Keratinocyte (primary cell): ENCODE results near the gene NKAP. TPM values are rescaled to one million over a fixed set of nuclear protein-coding genes. Genes with fewer than 3 reads are reported as not detected.

ENCODE experiments used
- DNase-seq: peaks from one replicate; pipeline ENCODE4 v3.0.0-alpha.2; 2011; ENCODE audit warnings: low read depth, missing footprints, low spot score
- FAIRE-seq: peaks from 2 replicates; lab custom pipeline; 2011; peaks lifted over from hg19 to GRCh38; lab: Jason Lieb, UNC
- H2AFZ ChIP-seq: 2 replicates; pipeline ENCODE4 v1.6.0; 2012; ENCODE audit warnings: low read length, control low read depth, inconsistent platforms; ENCODE audit not compliant: control insufficient read depth
- H3K27ac ChIP-seq: 2 replicates; pipeline ENCODE4 v1.5.1; 2011; ENCODE audit warnings: low read length; ENCODE audit not compliant: control insufficient read depth, insufficient read depth
- H3K27me3 ChIP-seq: 3 replicates; pipeline ENCODE4 v1.6.0; 2011; ENCODE audit warnings: low read length; ENCODE audit not compliant: control insufficient read depth, insufficient read depth; ENCODE audit errors: extremely low read depth
- H3K36me3 ChIP-seq, 2 experiments: 2 replicates in 1 of 2; 3 replicates in 1 of 2; pipeline ENCODE4 v1.5.1; 2011; ENCODE audit warnings: low read length in 2 of 2, mild to moderate bottlenecking in 1 of 2; ENCODE audit not compliant: control insufficient read depth in 2 of 2, insufficient read depth in 2 of 2; ENCODE audit errors: extremely low read depth in 1 of 2
- H3K4me1 ChIP-seq: 3 replicates; pipeline ENCODE4 v1.5.1; 2011; ENCODE audit warnings: low read length; ENCODE audit not compliant: control insufficient read depth, insufficient read depth; ENCODE audit errors: extremely low read depth
- H3K4me2 ChIP-seq: 3 replicates; pipeline ENCODE4 v1.6.0; 2011; ENCODE audit warnings: low read depth, low read length; ENCODE audit not compliant: control insufficient read depth, insufficient read depth; ENCODE audit errors: extremely low read depth
- H3K4me3 ChIP-seq, 3 experiments: fragments of 200-600 bp in 1 of 3; sonication (generic) in 1 of 3; 2 replicates in 2 of 3; 3 replicates in 1 of 3; pipeline ENCODE4 v1.5.1; 2011 to 2016; ENCODE audit warnings: low read length in 3 of 3, mild to moderate bottlenecking in 3 of 3, control low read depth in 2 of 3, inconsistent platforms in 1 of 3, low read depth in 1 of 3, mixed read lengths in 1 of 3, mixed run types in 1 of 3, moderate library complexity in 1 of 3; ENCODE audit not compliant: control insufficient read depth in 2 of 3, insufficient read depth in 2 of 3; ENCODE audit errors: extremely low read depth in 1 of 3
- H3K79me2 ChIP-seq: 2 replicates; pipeline ENCODE4 v1.6.0; 2012; ENCODE audit warnings: low read length; ENCODE audit not compliant: control insufficient read depth, insufficient read depth
- H3K9ac ChIP-seq: 3 replicates; pipeline ENCODE4 v1.6.0; 2011; ENCODE audit warnings: low read length; ENCODE audit not compliant: control insufficient read depth, insufficient read depth; ENCODE audit errors: extremely low read depth
- H3K9me1 ChIP-seq: 3 replicates; pipeline ENCODE4 v1.6.0; 2011; ENCODE audit warnings: low read length; ENCODE audit not compliant: control insufficient read depth, insufficient read depth; ENCODE audit errors: extremely low read depth
- H3K9me3 ChIP-seq: 2 replicates; pipeline ENCODE4 v1.5.1; 2012; ENCODE audit warnings: low read depth, low read length; ENCODE audit not compliant: control insufficient read depth
- H4K20me1 ChIP-seq: 3 replicates; pipeline ENCODE4 v1.6.0; 2011; ENCODE audit warnings: low read length; ENCODE audit not compliant: control insufficient read depth, insufficient read depth; ENCODE audit errors: extremely low read depth
- EZH2 ChIP-seq: IDR thresholded peaks from one replicate; pipeline ENCODE4 v1.6.1; 2012; ENCODE audit warnings: inconsistent platforms, mild to moderate bottlenecking, low read length, moderate library complexity
- dilution Hi-C: fragments of 300-500 bp; cut with MboI; formaldehyde crosslinking; loops from one replicate; pipeline ENCODE4 v1.7.0; 2020; ENCODE audit warnings: low sequenced_read_pairs; ENCODE audit not compliant: extremely low pct_ligation_motif_present
- polyA plus RNA-seq, 5 experiments: library from polyadenylated mRNA; depleted of rRNA in 3 of 5; stranded (reverse) in 3 of 5; stranded (forward) in 1 of 5; unstranded in 1 of 5; fragments of >200 nt; gene quantifications; 1 replicate in 1 of 5; 2 replicates in 3 of 5; 3 replicates in 1 of 5; pipeline versions ENCODE4 v1.2.1 to v1.2.3, GENCODE V29; 2011 to 2012; ENCODE audit warnings: missing spikeins in 2 of 5, low read depth in 1 of 5, low replicate concordance in 1 of 5
- TF ChIP-seq, protein P1 (sequence below), 3 experiments: IDR thresholded peaks in 1 of 3; conservative IDR thresholded peaks in 1 of 3; optimal IDR thresholded peaks in 1 of 3; 2 replicates in 2 of 3; 3 replicates in 1 of 3; pipeline versions ENCODE3 to v1.5.1; 2011; ENCODE audit warnings: low read length in 3 of 3, mild to moderate bottlenecking in 3 of 3, moderate library complexity in 2 of 3, control low read depth in 1 of 3, inconsistent platforms in 1 of 3; ENCODE audit not compliant: insufficient read depth in 2 of 3; ENCODE audit errors: extremely low read depth in 1 of 3

The NKAP gene
- polyA plus RNA-seq, 1 donor (not counting 4 experiments of a cell fraction or from before 2014, with no cell fraction given) = 4.6 TPM

DNA sequence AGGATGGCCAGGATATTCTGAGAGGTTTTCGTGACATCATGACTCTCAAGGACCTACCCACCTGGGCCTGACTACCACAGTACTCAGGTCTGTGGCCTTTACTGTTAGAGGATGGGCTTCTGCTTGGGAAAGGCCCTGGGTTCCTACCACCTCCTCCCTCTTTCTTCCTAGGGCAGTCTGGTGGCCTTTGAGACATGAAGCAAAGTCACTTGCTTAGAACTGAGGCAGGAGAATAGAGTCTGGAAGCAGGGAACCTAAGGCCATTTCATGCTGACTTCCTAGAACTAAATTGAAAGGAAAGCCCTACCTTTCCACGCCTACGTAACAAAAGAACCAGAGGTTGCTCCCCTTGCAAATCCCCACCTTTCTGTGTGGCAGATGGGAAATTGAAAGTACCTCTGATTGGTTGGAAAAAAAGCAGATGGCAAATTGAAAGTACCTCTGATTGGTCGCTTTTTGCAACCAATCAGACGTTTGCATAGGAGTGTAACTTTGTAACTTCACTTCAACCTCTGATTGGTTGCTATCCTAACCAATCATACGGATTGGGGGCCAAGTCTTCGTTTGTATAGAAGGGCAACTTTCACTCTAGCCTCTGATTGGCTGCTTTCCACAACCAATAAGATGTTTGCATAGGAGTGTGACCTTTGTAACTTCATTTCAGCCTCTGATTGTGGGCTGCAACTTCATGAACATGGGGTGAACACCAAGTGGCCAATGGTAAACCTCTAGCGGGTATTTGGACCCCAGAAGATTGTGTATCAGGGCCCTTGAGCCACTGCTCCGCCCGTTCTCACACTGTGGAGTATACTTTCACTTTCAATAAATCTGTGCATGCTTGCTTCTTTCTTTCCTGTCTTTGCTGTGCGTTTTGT lies 57.8 kb downstream of the NKAP start:
- TF ChIP-seq EZH2 = no peak
- TF ChIP-seq, protein P1, sequence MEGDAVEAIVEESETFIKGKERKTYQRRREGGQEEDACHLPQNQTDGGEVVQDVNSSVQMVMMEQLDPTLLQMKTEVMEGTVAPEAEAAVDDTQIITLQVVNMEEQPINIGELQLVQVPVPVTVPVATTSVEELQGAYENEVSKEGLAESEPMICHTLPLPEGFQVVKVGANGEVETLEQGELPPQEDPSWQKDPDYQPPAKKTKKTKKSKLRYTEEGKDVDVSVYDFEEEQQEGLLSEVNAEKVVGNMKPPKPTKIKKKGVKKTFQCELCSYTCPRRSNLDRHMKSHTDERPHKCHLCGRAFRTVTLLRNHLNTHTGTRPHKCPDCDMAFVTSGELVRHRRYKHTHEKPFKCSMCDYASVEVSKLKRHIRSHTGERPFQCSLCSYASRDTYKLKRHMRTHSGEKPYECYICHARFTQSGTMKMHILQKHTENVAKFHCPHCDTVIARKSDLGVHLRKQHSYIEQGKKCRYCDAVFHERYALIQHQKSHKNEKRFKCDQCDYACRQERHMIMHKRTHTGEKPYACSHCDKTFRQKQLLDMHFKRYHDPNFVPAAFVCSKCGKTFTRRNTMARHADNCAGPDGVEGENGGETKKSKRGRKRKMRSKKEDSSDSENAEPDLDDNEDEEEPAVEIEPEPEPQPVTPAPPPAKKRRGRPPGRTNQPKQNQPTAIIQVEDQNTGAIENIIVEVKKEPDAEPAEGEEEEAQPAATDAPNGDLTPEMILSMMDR (optimal IDR thresholded peaks at IDR 0.05 in 1 of 3, IDR thresholded peaks at IDR 0.05 in 1 of 3, conservative IDR thresholded peaks at IDR 0.05 in 1 of 3; ENCODE audit: extremely low read depth in 1 of 3, insufficient read depth in 2 of 3, low read length in 3 of 3) = no peak
- dilution Hi-C loops = no loop called here
- no peak overlapping the region for H3K4me2 ChIP-seq
- no peaks in the 10 kb centered on the region for H4K20me1 ChIP-seq
- no peaks in the 10 kb centered on the region for H3K4me1 ChIP-seq
- no peaks in the 10 kb centered on the region for H3K79me2 ChIP-seq
- H3K27me3 ChIP-seq = no peaks in the 10 kb centered on the region
- no peak overlapping the region for H3K27ac ChIP-seq
- DNase-seq = no peak
- H2AFZ ChIP-seq = no peak overlapping the region
- no peak overlapping the region for H3K4me3 ChIP-seq
- no peak for FAIRE-seq
- no peaks in the 10 kb centered on the region for H3K9me1 ChIP-seq
- no peaks in the 10 kb centered on the region for H3K36me3 ChIP-seq
- H3K9me3 ChIP-seq = no peaks in the 10 kb centered on the region
- no peak overlapping the region for H3K9ac ChIP-seq

DNA sequence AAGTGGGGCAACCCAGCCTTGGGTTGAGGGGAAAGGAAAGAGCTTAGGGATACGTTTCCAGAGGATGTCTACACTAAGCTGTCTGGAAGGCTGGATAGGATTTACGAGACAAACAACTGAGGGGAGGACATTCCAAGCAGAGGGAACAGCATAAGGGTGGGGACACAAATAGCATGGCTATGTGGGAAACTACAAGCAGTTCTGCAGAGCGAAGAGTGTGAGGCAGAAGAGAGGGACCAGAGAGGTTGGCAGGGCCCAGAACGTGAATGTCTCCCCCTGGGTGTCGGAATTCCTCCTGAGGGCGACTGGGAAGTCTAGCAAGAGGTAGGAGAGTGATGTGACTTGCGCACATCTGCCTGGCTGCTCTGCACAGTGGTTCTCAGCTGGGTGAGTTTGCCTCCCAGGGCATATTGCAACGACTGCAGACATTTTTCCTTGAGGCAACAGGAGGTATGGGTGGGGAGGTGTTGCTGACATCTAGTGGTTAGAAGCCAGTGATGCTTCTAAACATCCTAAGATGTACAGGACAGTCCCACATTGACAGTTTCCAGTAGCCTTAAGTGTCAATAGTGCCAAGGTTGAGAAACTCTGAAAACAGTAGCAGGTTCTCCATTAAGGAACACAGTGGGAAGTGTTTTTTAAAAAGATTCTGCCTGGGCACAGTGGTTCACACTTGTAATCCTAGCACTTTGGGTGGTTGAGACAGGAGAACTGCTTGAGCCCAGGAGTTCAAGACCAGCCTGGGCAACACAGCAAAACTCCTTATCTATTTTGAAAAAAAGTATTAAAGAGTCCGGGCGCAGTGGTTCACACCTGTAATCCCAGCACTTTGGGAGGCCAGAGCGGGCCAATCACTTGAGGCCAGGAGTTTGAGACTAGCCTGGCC lies 62.8 kb downstream of the NKAP start:
- TF ChIP-seq EZH2 = no peak
- TF ChIP-seq, protein P1 (optimal IDR thresholded peaks at IDR 0.05 in 1 of 3, IDR thresholded peaks at IDR 0.05 in 1 of 3, conservative IDR thresholded peaks at IDR 0.05 in 1 of 3; ENCODE audit: extremely low read depth in 1 of 3, insufficient read depth in 2 of 3, low read length in 3 of 3) = peak; percentile 69 to 76 (median 70)
- H3K36me3 ChIP-seq = no peaks in the 10 kb centered on the region
- DNase-seq = no peak
- FAIRE-seq = peak; percentile 49
- H4K20me1 ChIP-seq = no peaks in the 10 kb centered on the region
- H3K9me1 ChIP-seq = no peaks in the 10 kb centered on the region
- H3K9me3 ChIP-seq = no peaks in the 10 kb centered on the region
- no peaks in the 10 kb centered on the region for H3K27me3 ChIP-seq
- H3K9ac ChIP-seq = no peak overlapping the region
- dilution Hi-C loops = no loop called here
- no peak overlapping the region for H3K4me3 ChIP-seq
- no peaks in the 10 kb centered on the region for H3K79me2 ChIP-seq
- H3K27ac ChIP-seq = no peak overlapping the region
- no peak overlapping the region for H2AFZ ChIP-seq
- H3K4me2 ChIP-seq = no peak overlapping the region
- no peaks in the 10 kb centered on the region for H3K4me1 ChIP-seq
